Fibroblast of pulmonary artery (primary cell): Measurements from ENCODE around the gene FAM89A.
"Not testable (repeated sequence)": the region's sequence is repeated elsewhere in the genome, so short reads cannot be mapped to it uniquely, and the experiment has no call there.

Source experiments
- DNase-seq: peaks from one replicate; pipeline ENCODE4 v3.0.0-alpha.2; 2010; ENCODE audit warnings: low read depth
- H3K4me3 ChIP-seq: replicated peaks from 2 replicates; pipeline ENCODE4 v1.5.1; 2011; ENCODE audit warnings: low read depth, mild to moderate bottlenecking, control low read depth, low read length, moderate library complexity
- TF ChIP-seq, protein P1 (sequence below): IDR thresholded peaks from 2 replicates; pipeline ENCODE4 v1.5.1; 2011; ENCODE audit warnings: mild to moderate bottlenecking, control low read depth, low read length, inconsistent platforms; ENCODE audit errors: missing control alignments

FAM89A gene

DNA sequence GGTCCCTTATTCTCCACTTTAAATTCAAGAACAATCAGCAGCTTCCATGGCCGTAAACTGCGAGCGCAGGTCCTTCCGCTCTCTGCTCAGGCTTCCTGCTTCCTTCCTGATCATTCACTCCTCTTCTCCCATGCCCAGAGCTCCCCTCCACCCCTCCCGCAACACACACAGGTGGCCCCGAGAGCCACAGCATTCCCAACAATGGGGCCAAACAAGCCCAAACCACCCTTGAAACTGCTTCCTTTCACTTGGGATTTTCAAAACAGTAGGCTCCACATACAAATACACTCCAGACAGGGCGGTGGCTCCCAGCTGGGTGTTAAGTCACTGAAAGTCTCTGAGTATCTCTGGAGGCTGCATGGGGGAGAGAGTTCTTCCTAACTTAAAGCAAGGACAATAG is 11.4 kb downstream of the FAM89A start:
- no peak for DNase-seq
- TF ChIP-seq, protein P1, sequence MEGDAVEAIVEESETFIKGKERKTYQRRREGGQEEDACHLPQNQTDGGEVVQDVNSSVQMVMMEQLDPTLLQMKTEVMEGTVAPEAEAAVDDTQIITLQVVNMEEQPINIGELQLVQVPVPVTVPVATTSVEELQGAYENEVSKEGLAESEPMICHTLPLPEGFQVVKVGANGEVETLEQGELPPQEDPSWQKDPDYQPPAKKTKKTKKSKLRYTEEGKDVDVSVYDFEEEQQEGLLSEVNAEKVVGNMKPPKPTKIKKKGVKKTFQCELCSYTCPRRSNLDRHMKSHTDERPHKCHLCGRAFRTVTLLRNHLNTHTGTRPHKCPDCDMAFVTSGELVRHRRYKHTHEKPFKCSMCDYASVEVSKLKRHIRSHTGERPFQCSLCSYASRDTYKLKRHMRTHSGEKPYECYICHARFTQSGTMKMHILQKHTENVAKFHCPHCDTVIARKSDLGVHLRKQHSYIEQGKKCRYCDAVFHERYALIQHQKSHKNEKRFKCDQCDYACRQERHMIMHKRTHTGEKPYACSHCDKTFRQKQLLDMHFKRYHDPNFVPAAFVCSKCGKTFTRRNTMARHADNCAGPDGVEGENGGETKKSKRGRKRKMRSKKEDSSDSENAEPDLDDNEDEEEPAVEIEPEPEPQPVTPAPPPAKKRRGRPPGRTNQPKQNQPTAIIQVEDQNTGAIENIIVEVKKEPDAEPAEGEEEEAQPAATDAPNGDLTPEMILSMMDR = no peak
- H3K4me3 ChIP-seq = no peak overlapping the region

DNA sequence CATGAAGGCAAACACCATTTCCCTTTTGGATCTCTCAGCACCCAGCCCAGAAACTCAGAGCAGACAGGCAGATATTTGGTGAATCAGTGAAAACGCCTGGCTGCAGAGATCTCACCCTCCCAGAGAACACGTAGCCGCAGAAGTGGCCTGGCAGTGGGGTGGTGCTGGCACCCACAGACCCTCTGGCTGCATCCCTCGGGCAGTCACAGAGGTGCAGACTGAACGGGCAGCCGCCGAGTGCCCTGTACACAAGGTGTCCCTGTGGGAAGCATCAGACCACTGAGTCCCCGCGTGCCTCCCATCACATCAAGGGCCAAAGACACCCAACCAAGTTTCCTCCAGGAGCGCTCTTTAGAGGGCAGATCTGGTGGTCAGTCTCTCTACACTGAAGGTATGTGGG is 12.1 kb downstream of the FAM89A start:
- H3K4me3 ChIP-seq = no peak overlapping the region
- TF ChIP-seq, protein P1 = no peak
- no peak for DNase-seq

DNA sequence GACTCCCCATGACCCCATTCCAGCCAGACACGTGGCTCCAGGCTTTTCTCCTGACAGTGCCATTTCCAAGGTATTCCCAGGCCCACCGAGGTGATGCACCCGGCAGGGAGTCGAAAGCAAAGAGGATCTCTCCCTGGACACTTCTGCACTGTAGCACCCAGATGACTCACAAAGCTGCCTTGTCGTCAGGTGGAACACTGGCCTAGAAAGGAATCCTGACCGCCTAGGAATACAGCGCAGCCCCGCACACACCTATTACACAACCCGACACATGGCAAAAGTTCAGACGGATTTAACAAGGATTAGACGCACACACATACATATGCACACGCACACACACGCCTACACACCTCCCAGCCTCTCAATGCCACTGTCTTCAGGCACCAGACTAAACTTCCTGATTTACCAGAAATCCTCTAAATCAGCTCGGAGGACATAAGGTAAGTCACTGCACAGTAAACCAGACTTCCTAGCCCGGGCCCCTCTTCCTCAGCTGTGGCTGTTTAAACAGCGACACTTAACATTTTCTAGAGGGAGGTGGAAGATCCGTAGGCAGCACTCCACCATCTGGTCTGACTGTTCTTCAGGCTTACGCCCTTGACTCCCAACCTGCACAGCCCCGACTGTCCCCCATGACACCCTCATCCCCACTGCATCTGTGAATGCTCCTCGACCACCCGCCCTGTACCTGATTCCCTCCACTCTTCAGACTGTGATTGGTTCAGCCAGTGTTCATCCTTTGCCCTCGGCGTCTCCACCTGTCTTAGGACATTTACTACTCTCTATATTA is 12.7 kb downstream of the FAM89A start:
- no peak overlapping the region for H3K4me3 ChIP-seq
- DNase-seq = no peak
- TF ChIP-seq, protein P1 = no peak

DNA sequence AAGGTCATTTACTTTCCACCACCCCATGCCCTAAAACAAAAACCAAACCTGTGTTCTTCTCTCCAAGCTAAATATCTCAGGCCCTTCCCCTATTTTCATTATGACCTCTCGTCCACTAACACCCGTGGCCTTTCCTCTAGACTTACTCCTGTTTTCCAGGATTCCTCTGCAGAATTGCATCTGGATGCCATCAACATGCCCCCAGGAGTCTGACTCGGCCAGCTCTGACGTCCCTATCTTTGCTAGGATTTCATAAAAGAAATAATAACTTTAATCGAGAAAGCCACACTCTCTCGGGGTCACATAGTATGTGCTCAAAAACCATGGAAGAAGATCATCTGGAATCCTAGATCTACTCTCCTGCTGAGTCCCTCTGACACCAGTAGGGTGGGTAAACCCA is 13.5 kb downstream of the FAM89A start:
- no peak for DNase-seq
- no peak overlapping the region for H3K4me3 ChIP-seq
- TF ChIP-seq, protein P1 = no peak

DNA sequence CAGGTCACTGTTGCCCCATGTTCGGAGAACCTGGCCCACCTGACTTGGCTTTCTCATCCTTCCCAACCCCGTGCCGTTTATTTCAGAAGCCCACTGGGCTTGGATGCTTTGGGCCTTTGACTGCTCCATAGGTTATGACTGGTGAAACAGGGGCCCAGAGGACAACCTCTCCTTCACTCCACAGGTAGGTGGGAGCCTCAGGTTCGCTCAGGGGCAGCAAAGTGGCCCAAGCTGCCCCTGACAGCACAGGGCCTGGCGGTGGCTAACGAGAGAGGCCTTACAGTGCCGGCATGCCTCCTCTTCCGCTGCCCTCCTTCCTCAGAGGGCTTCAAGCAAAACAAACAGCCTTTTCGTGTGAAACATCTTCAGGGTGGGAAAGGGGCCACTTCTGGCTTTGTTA is 16.9 kb downstream of the FAM89A start:
- TF ChIP-seq, protein P1 = no peak
- no peak overlapping the region for H3K4me3 ChIP-seq
- no peak for DNase-seq

DNA sequence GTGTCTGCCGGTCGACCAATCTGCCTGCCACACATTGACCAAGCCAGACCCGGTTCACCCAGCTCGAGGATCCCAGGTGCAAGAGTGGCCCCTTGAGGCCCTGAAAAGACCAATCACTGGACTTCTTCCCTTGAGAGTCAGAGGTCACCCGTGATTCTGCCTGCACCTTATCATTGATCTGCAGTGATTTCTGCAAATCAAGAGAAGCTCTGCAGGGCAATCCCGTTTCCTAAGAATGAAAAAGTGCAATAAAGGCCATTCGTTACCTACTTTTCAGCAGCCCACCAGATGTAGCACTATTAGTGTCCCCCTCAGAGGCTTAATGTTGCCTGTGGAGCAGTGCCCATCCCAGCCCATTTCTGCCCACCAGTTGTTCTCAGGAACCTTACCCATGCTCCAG is 17.5 kb downstream of the FAM89A start:
- not testable (repeated sequence) for H3K4me3 ChIP-seq, DNase-seq

DNA sequence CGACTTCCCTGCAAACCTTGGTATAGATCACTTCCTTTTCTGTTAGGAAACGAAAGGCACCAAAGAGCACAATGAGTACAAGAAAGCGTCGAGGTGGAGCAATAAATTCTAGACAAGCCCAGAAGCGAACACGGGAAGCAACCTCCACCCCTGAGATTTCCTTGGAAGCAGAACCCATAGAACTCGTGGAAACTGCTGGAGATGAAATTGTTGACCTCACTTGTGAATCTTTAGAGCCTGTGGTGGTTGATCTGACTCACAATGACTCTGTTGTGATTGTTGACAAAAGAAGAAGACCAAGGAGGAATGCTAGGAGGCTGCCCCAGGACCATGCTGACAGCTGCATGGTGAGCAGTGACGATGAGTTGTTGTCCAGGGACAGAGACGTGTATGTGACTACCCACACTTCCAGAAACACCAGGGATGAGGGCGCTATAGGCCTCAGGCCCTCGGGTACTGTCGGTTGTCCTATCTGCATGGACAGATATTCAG is 18.5 kb downstream of the FAM89A start:
- DNase-seq = no peak
- TF ChIP-seq, protein P1 = no peak
- H3K4me3 ChIP-seq = no peak overlapping the region
